ENCODE measurements around the gene EFHC1.

- TF ChIP-seq NR2F2 (IDR thresholded peaks at IDR 0.05) (no peak), CTCF (IDR thresholded peaks at IDR 0.05; ENCODE audit: low read depth, low read length, missing input control) (no peak), ZBTB33 (IDR thresholded peaks at IDR 0.05) (no peak), YY1 (IDR thresholded peaks at IDR 0.05) (no peak), JUND (IDR thresholded peaks at IDR 0.05) (no peak), EGR1 (IDR thresholded peaks at IDR 0.05; ENCODE audit: low read depth in 2 of 2) (no peak), MAX (IDR thresholded peaks at IDR 0.05) (no peak)
Observed at GRCh38 chr6:52410979-52411378, 9.2 kb upstream of the EFHC1 start.
